Progenitor cell of endocrine pancreas (in vitro differentiated cells): Measurements from ENCODE around the gene COLGALT1. TPM values are rescaled to one million over a fixed set of nuclear protein-coding genes. Genes with fewer than 3 reads are reported as not detected.

ENCODE experiments used
- DNase-seq: peaks from one replicate; pipeline ENCODE4 v3.0.0; 2021; ENCODE audit warnings: low spot score; ENCODE audit not compliant: unreplicated experiment
- H3K27ac Mint-ChIP-seq: 2 replicates; pipeline ENCODE4 v1.8.0; 2021; ENCODE audit warnings: mild to moderate bottlenecking, moderate library complexity, mixed read lengths
- H3K27me3 Mint-ChIP-seq: 2 replicates; pipeline ENCODE4 v1.8.0; 2021; ENCODE audit warnings: mixed read lengths
- H3K36me3 Mint-ChIP-seq: 2 replicates; pipeline ENCODE4 v1.8.0; 2022; ENCODE audit warnings: mixed read lengths; ENCODE audit not compliant: insufficient read depth
- H3K4me1 Mint-ChIP-seq: 2 replicates; pipeline ENCODE4 v1.8.0; 2021; ENCODE audit warnings: low read depth, mixed read lengths
- H3K4me3 Mint-ChIP-seq: 2 replicates; pipeline ENCODE4 v1.8.0; 2021; ENCODE audit warnings: low read depth, mild to moderate bottlenecking, moderate library complexity, mixed read lengths
- H3K9me3 Mint-ChIP-seq: 2 replicates; pipeline ENCODE4 v1.8.0; 2021; ENCODE audit warnings: low read depth, mixed read lengths
- CTCF ChIP-seq: fragments of 200-600 bp; sonication (generic); IDR thresholded peaks from one replicate; pipeline ENCODE4 v1.5.0; 2021; ENCODE audit warnings: antibody characterized with exemption, mild to moderate bottlenecking; ENCODE audit not compliant: unreplicated experiment
- total RNA-seq: library from RNA; stranded (reverse); gene quantifications from 2 replicates; pipeline ENCODE4 v1.2.1, GENCODE V29; 2021

COLGALT1 gene
- total RNA-seq, 1 donor from 2014 or later = 54.3 TPM

DNA sequence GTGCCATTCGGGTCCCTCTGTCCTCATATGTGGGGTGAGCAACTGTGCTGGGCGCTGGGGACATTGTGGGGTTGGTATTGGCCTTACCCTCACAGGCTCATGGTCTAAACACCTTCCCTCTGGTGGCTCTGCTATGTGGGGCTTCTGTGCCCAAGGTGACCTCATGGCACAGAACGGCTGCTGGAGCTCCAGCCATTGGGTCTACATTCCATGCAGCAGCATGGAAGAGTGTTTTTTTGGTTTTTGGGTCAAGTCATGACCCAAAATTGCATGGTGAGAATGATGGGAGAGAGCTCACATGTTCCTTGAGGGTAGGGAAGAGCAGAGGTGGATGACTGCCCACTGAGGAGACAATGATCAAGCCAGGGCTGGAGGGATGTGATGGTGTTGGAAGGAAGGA lies 26.8 kb upstream of the COLGALT1 start:
- Mint-ChIP-seq H3K36me3 (no peaks in the 10 kb centered on the region), H3K4me1 (no peaks in the 10 kb centered on the region), H3K27ac (no peak overlapping the region), H3K27me3 (no peaks in the 10 kb centered on the region), H3K9me3 (peaks cover 5% of the 10 kb centered on the region), H3K4me3 (no peak overlapping the region)
- no peak for DNase-seq
- no peak for TF ChIP-seq CTCF

- no peak for DNase-seq
- Mint-ChIP-seq H3K4me3 (no peak overlapping the region), H3K36me3 (no peaks in the 10 kb centered on the region), H3K9me3 (peaks cover 5% of the 10 kb centered on the region), H3K4me1 (no peaks in the 10 kb centered on the region), H3K27ac (no peak overlapping the region), H3K27me3 (no peaks in the 10 kb centered on the region)
- TF ChIP-seq CTCF = no peak
These were observed 25.9 kb upstream of the COLGALT1 start for GRCh38 chr19:17529239-17530158.

- H3K27ac Mint-ChIP-seq = no peak overlapping the region
- no peaks in the 10 kb centered on the region for H3K4me1 Mint-ChIP-seq
- TF ChIP-seq CTCF = no peak
- H3K27me3 Mint-ChIP-seq = no peaks in the 10 kb centered on the region
- no peak overlapping the region for H3K4me3 Mint-ChIP-seq
- H3K36me3 Mint-ChIP-seq = no peaks in the 10 kb centered on the region
- DNase-seq = no peak
- H3K9me3 Mint-ChIP-seq = peaks cover 5% of the 10 kb centered on the region
These were observed 24.9 kb upstream of the COLGALT1 start for GRCh38 chr19:17530586-17530985.

GRCh38 chr19:17532116-17532515 lies 23.3 kb upstream of the COLGALT1 start:
- Mint-ChIP-seq H3K27ac (no peak overlapping the region), H3K27me3 (peaks cover 10% of the 10 kb centered on the region), H3K36me3 (no peaks in the 10 kb centered on the region), H3K4me3 (no peak overlapping the region), H3K9me3 (peaks cover 5% of the 10 kb centered on the region), H3K4me1 (no peaks in the 10 kb centered on the region)
- no peak for TF ChIP-seq CTCF
- DNase-seq = no peak

GRCh38 chr19:17532557-17532956 lies 22.9 kb upstream of the COLGALT1 start:
- DNase-seq = no peak
- H3K4me1 Mint-ChIP-seq = no peaks in the 10 kb centered on the region
- peaks cover 5% of the 10 kb centered on the region for H3K9me3 Mint-ChIP-seq
- peaks cover 14% of the 10 kb centered on the region for H3K27me3 Mint-ChIP-seq
- H3K36me3 Mint-ChIP-seq = no peaks in the 10 kb centered on the region
- no peak overlapping the region for H3K4me3 Mint-ChIP-seq
- TF ChIP-seq CTCF = no peak
- no peak overlapping the region for H3K27ac Mint-ChIP-seq
